GM19023 (cell line): Measurements from ENCODE around the gene MT2A.
"Not testable (repeated sequence)": the region's sequence is repeated elsewhere in the genome, so short reads cannot be mapped to it uniquely, and the experiment has no call there.

Experiments
- ATAC-seq: cut with Tn5 transposase; IDR thresholded peaks from one replicate; pipeline ENCODE4 v1.9.1; 2021; ENCODE audit warnings: mild to moderate bottlenecking, moderate library complexity; ENCODE audit not compliant: unreplicated experiment

MT2A gene

DNA sequence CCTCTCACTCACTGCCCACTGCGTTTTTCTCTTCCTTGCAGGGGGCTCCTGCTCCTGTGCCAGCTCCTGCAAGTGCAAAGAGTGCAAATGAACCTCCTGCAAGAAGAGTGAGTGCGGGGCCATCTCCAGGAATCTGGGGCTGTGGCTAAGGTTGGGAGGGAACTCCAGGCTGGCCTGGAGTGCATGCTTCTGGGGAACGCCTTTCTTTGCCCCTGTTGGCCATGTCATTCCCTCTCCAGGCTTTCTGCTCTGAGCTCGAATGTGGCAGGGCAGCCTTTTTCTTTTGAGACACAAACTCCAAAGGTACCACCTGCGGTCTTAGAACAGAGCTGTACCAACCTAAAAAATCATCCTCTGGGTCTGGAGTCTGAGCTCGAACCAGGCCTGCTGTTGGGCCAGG lies 9.8 kb downstream of the MT2A start:
- ATAC-seq, result no peak

DNA sequence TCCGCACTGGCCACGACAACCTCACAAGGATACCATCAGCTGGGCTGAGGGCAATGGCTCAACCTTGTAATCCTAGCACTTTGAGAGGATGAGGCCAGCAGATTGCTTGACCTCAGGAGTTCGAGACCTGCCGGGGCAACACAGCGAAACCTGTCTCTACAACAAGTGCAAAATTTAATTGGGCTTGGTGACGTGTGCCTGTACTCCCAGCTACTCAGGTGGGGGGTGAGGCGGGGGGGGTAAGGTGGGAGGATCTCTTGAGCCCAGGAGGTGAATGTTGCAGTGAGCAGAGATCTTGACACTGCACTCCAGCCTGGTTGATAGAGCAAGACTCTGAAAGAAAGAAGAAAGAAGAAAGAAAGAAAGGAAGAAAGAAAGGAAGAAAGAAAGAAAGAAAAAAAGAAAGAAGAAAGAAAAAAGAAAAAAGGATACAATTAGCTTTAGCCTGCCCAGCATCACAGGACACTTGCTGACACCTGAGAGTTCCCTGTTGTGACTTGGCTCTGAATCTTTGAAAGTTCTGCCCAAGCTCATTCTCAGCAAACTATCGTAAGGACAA lies 12.0 kb downstream of the MT2A start:
- no peak for ATAC-seq

GRCh38 chr16:56621665-56622445 lies 13.5 kb downstream of the MT2A start:
- not testable (repeated sequence) for ATAC-seq

- not testable (repeated sequence) for ATAC-seq
Observed at GRCh38 chr16:56623184-56623583, 14.8 kb downstream of the MT2A start.

- ATAC-seq, result no peak
Observed at GRCh38 chr16:56623637-56624036, 15.3 kb downstream of the MT2A start.

DNA sequence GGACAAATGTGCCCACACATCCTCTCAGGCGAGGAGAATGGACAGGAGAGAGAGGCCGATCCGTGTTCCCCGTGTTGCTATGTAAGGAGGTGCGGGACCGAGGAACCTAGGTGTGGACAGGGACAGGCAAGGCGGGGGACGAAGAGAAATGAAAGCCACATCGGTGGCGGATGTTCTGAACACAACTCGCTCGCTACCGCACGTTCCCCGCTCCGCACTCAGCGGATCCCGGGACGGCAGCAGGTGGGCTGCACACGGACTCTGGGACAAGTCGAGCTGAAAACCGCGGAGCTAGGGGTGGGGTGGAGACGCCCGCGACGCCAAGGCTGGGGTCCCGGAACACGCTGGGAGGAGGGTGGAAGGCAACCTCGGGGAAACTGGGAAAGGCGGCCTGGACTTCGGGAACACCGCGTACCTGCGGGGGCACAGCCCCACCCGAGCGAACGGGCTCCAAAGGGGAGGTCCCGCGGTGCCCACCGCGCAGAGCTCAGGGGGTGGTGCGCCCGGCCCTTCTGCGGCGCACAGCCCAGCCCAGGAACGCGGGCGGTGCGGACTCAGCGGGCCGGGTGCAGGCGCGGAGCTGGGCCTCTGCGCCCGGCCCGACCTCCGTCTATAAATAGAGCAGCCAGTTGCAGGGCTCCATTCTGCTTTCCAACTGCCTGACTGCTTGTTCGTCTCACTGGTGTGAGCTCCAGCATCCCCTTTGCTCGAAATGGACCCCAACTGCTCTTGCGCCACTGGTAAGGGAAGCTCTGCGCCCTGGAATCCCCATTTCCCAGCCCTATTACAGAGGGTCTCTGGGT lies 17.0 kb downstream of the MT2A start, which contains the start of gene MT1E:
MT1E (plus strand) TSS at position 642 of the 803 bp plus-strand sequence; CDS start at position 713, 71 bp downstream.
- peak; percentile 54 for ATAC-seq

DNA sequence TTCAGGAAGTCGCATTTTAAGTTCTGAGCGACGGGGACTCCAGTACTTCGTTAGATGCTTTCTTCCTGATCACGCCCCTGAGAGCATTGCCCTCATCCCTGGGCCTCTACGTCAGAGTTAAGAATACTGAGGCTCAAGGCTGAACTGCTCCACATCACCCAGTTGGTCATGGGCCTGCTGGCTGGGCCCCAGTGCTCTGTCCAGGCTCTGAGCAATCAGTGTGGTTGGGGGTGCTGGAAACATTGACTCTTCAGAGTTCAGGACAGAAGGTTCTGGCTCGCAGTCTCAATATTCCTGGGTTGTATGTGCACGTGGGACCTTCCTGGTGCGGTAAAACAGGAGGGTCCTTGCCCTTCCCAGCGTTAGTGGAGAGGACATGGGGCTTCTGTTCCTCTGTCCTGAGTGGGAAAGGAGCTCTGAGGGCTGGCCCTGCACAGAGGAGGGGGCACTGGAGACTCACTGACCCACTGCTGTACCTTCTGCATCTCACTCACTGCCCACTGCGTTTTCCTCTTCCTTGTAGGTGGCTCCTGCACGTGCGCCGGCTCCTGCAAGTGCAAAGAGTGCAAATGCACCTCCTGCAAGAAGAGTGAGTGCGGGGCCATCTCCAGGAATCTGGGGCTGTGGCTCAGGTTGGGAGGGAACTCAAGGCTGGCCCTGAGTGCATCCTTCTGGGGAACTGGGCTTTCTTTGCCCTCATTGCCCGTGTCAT lies 17.7 kb downstream of the MT2A start:
- ATAC-seq, result peak; percentile 13

DNA sequence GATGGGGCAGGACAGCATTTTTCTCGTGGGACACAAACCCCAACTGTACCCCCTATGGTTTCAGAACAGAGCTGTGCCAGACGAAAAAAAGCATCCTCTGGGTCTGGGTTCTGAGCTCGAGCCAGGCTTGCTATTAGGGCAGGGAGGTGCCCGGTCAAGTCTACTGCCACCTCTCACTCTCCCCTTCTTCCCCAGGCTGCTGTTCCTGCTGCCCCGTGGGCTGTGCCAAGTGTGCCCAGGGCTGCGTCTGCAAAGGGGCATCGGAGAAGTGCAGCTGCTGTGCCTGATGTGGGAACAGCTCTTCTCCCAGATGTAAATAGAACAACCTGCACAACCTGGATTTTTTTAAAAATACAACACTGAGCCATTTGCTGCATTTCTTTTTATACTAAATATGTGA lies 18.3 kb downstream of the MT2A start:
- ATAC-seq, result no peak

DNA sequence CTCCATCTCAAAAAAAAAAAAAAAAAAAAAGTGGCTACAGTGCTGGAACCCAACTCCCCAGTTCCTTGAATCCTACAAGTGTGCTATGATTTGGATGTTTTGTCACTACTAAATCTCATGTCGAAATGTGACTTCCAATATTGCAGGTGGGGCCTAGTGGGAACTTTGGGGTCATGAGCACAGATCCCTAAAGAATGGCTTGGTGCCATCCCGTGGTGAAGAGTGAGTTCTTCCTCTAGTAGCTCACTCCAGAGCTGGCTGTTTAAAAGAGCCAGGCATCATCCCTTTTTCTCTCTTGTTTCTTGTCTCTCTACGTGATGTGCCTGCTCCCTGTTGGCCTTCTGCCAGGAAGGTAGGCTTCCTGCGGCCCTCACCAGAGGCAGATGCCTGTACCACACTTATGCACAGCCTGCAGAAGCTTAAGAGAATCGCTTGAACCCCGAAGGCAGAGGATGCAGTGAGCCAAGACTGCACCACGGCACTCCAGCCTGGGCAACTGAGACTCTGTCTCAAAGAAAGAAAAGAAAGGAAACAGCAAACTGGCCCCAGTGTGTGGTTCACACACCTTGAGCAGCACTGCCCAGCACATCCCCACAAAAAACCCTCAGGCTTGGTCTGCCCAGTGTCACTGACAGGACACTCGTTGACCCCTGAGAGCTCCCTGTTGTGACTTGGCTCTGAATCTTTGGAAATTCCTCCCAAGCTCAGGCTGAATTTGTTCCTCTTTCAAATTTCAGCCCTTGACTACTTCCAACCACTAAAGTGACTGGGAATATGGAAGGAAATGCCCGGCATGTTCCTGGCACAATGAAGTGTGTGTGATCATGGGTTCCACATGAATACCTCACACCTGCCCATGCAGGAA lies 20.3 kb downstream of the MT2A start:
- ATAC-seq, result no peak

GRCh38 chr16:56629531-56629930 lies 21.1 kb downstream of the MT2A start:
- no peak for ATAC-seq

DNA sequence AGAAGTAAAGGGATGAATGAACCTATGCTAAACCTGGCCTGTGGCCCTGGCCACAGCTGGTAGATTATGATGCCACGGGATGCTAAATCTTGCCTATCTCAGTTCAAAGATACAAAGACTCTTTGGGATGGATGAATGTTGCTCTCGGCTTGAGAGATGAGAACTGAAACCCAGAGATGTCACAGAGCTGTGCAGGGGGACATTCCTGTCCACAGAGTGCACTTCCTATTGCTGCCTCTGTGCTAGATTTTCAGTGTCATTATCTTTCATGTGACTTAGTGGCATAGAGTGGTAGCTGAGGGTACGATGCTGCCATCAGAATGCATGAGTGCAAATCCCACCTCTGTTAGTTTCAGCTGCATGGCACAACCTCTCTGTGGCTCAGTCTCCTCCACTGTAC lies 21.8 kb downstream of the MT2A start:
- ATAC-seq, result peak; percentile 69

GRCh38 chr16:56631197-56631596 lies 22.8 kb downstream of the MT2A start:
- ATAC-seq, result no peak

DNA sequence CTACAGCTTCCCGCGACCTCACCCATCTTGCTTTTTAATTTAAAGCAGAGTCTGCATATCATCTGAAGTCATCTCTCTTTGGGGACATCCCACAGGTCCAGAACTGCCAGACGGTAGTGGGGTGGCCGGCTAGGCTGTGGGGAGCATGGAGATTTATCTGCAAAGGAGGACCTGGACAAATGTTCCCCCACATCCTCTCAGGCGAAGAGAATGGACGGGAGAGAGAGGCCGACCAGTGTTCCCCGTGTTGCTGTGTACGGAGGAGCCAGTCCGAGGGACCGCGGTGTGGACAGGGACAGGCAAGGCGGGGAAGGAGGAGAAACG lies 23.4 kb downstream of the MT2A start:
- no peak for ATAC-seq

- ATAC-seq, result no peak
Observed at GRCh38 chr16:56632156-56632847, 23.9 kb downstream of the MT2A start, which contains the start of gene MT1M. TSS of gene MT1M (plus strand) at chr16:56632659. CDS start at chr16:56632732, 73 bp downstream.

GRCh38 chr16:56632848-56633365 lies 24.5 kb downstream of the MT2A start:
- ATAC-seq, result no peak

DNA sequence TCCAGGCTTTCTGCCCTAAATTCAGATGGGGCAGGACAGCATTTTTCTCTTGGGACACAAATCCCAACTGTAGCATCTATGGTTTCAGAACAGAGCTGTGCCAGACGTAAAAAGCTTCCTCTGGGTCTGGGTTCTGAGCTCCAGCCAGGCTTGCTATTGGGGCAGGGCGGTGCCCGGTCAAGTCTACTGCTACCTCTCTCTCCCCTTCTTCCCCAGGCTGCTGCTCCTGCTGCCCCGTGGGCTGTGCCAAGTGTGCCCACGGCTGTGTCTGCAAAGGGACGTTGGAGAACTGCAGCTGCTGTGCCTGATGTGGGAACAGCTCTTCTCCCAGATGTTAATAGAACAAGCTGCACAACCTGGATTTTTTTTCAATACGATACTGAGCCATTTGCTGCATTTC lies 25.2 kb downstream of the MT2A start:
- ATAC-seq, result no peak

GRCh38 chr16:56634715-56635440 lies 26.5 kb downstream of the MT2A start:
- no peak for ATAC-seq

DNA sequence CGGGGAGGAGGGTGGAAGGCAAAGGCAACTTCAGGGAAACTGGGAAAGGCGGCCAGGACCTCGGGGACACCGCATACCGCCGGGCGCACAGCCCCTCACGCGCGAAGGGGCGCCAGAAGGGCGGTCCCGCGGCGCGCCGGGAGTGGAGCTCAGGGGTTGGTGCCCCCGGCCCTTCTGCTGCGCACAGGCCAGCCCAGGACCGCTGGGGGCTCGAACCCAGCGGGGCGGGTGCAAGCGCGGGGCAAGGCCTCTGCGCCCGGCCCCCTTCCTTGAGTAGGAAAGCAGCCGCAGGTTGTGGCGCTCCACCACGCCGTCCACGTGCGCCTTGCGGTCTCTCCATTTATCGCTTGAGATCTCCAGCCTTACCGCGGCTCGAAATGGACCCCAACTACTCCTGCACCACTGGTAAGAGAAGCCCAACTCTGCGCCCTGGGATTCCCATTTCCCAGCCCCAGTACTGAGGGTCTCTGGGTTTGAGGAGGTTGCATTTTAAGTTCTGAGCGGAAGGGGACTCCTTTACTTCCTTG lies 27.1 kb downstream of the MT2A start:
- ATAC-seq, result no peak
